IMR-90 (cell line): ENCODE data around the gene HOTAIR. TPM values are rescaled to one million over a fixed set of nuclear protein-coding genes. Genes with fewer than 3 reads are reported as not detected.

ENCODE experiments used
- ATAC-seq: fragments of 200-7000 bp; cut with Tn5 transposase; 2 replicates; pipeline ENCODE4 v1.9.1; 2020; ENCODE audit warnings: low read depth, mild to moderate bottlenecking, moderate library complexity
- BruUV-seq: library from RNA; stranded (reverse); fragments of 400-500 nt; replicated peaks from 2 replicates; lab custom pipeline; 2021; lab: Mats Ljungman, UMichigan
- CTCF ChIA-PET: fragments of 300-600 bp; formaldehyde crosslinking; extraction: SDS; loops from one replicate; lab custom pipeline; 2021; ENCODE audit warnings: antibody characterized with exemption; lab: Yijun Ruan, JAX
- POLR2A ChIA-PET: fragments of 300-600 bp; sonication (Branson Sonifier 250); formaldehyde crosslinking; loops from one replicate; lab custom pipeline; 2022; ENCODE audit warnings: antibody characterized with exemption; ENCODE audit not compliant: unreplicated experiment; lab: Charles Lee
- DNase-seq: peaks from one replicate; pipeline ENCODE4 v3.0.0; 2013
- H2AFZ ChIP-seq: replicated peaks from 2 replicates; pipeline ENCODE3; 2013; ENCODE audit warnings: low read length, mild to moderate bottlenecking; ENCODE audit not compliant: poor library complexity
- H2AK5ac ChIP-seq: 2 replicates; pipeline ENCODE4 v1.6.1; 2013; ENCODE audit warnings: low read depth, low read length, inconsistent platforms
- H2AK9ac ChIP-seq: replicated peaks from 2 replicates; pipeline ENCODE3; 2013; ENCODE audit warnings: mild to moderate bottlenecking, low read depth, low read length, moderate library complexity; ENCODE audit not compliant: poor library complexity
- H2BK120ac ChIP-seq: 2 replicates; pipeline ENCODE4 v1.6.1; 2013; ENCODE audit warnings: low read depth, low read length, inconsistent platforms
- H2BK15ac ChIP-seq: 3 replicates; pipeline ENCODE4 v1.6.1; 2013; ENCODE audit warnings: low read depth, low read length, inconsistent platforms
- H2BK20ac ChIP-seq: 2 replicates; pipeline ENCODE4 v1.6.1; 2013; ENCODE audit warnings: low read depth, mild to moderate bottlenecking, inconsistent platforms, low read length, moderate library complexity
- H2BK5ac ChIP-seq: 2 replicates; pipeline ENCODE4 v1.6.1; 2013; ENCODE audit warnings: mild to moderate bottlenecking, low read depth, low read length, inconsistent platforms; ENCODE audit not compliant: poor library complexity, severe bottlenecking
- H3K14ac ChIP-seq: replicated peaks from 2 replicates; pipeline ENCODE4 v1.6.1; 2013; ENCODE audit warnings: low read depth, low read length, inconsistent platforms
- H3K18ac ChIP-seq: 2 replicates; pipeline ENCODE4 v1.6.1; 2013; ENCODE audit warnings: low read depth, low read length, control low read depth
- H3K23ac ChIP-seq: 2 replicates; pipeline ENCODE4 v1.6.1; 2013; ENCODE audit warnings: low read depth, low read length, inconsistent platforms
- H3K27ac ChIP-seq: 2 replicates; pipeline ENCODE4 v1.5.1; 2013; ENCODE audit warnings: mild to moderate bottlenecking, control low read depth, low read length; ENCODE audit not compliant: insufficient read depth
- H3K27me3 ChIP-seq: 2 replicates; pipeline ENCODE4 v1.6.1; 2013; ENCODE audit warnings: low read length; ENCODE audit not compliant: control insufficient read depth, insufficient read depth
- H3K36me3 ChIP-seq: 2 replicates; pipeline ENCODE4 v1.6.1; 2013; ENCODE audit warnings: low read length, mixed read lengths; ENCODE audit not compliant: control insufficient read depth, insufficient read depth
- H3K4ac ChIP-seq: 2 replicates; pipeline ENCODE4 v1.6.1; 2013; ENCODE audit warnings: low read depth, low read length, inconsistent platforms
- H3K4me1 ChIP-seq: 2 replicates; pipeline ENCODE4 v1.6.1; 2013; ENCODE audit warnings: low read length, mixed read lengths; ENCODE audit not compliant: control insufficient read depth, insufficient read depth
- H3K4me2 ChIP-seq: 2 replicates; pipeline ENCODE4 v1.6.1; 2013; ENCODE audit warnings: low read depth, mild to moderate bottlenecking, control low read depth, low read length, moderate library complexity
- H3K4me3 ChIP-seq: 2 replicates; pipeline ENCODE4 v1.5.1; 2013; ENCODE audit warnings: low read depth, mild to moderate bottlenecking, control low read depth, low read length, moderate library complexity; ENCODE audit not compliant: insufficient read depth
- H3K56ac ChIP-seq: 2 replicates; pipeline ENCODE4 v1.6.1; 2013; ENCODE audit warnings: low read length, inconsistent platforms; ENCODE audit not compliant: insufficient read depth; ENCODE audit errors: extremely low read depth
- H3K79me1 ChIP-seq, 2 experiments: 2 replicates each; pipeline ENCODE4 v1.6.1; 2013; ENCODE audit warnings: low read length in 2 of 2, inconsistent platforms in 1 of 2, low read depth in 1 of 2
- H3K9ac ChIP-seq: 2 replicates; pipeline ENCODE4 v1.6.1; 2013; ENCODE audit warnings: low read depth, low read length, control low read depth
- H3K9me1 ChIP-seq: 2 replicates; pipeline ENCODE4 v1.6.1; 2013; ENCODE audit warnings: low read length, inconsistent platforms; ENCODE audit not compliant: insufficient read depth
- H3K9me3 ChIP-seq: 2 replicates; pipeline ENCODE4 v1.6.1; 2013; ENCODE audit warnings: low read length; ENCODE audit not compliant: control insufficient read depth, insufficient read depth
- H4K20me1 ChIP-seq: 2 replicates; pipeline ENCODE4 v1.6.1; 2013; ENCODE audit warnings: low read length, inconsistent platforms; ENCODE audit not compliant: insufficient read depth
- H4K5ac ChIP-seq: 2 replicates; pipeline ENCODE4 v1.6.1; 2013; ENCODE audit warnings: mild to moderate bottlenecking, low read depth, low read length, control low read depth
- H4K8ac ChIP-seq, 2 experiments: 2 replicates each; pipeline ENCODE4 v1.6.1; 2013; ENCODE audit warnings: low read depth in 2 of 2, low read length in 2 of 2, control low read depth in 1 of 2, inconsistent platforms in 1 of 2
- H4K91ac ChIP-seq: 2 replicates; pipeline ENCODE4 v1.6.1; 2013; ENCODE audit warnings: low read depth, low read length, inconsistent platforms; ENCODE audit not compliant: insufficient read depth
- BHLHE40 ChIP-seq: fragments of 150-350 bp; IDR thresholded peaks from 2 replicates; pipeline ENCODE4 v1.6.1; 2016; ENCODE audit warnings: mild to moderate bottlenecking, low read depth, low read length
- MAZ ChIP-seq: IDR thresholded peaks from 2 replicates; pipeline ENCODE4 v1.6.1; 2012; ENCODE audit warnings: low read depth, mild to moderate bottlenecking, low read length, improper control_type of control experiment, moderate library complexity, borderline replicate concordance
- MXI1 ChIP-seq: IDR thresholded peaks from 2 replicates; pipeline ENCODE4 v1.6.1; 2012; ENCODE audit warnings: low read depth, mild to moderate bottlenecking, low read length, moderate library complexity, borderline replicate concordance
- NFE2L2 ChIP-seq: fragments of 150-350 bp; IDR thresholded peaks from 2 replicates; pipeline ENCODE4 v1.6.1; 2016; ENCODE audit warnings: low read depth, mild to moderate bottlenecking, low read length
- POLR2A ChIP-seq: IDR thresholded peaks from 2 replicates; pipeline ENCODE4 v1.6.1; 2012; ENCODE audit warnings: mild to moderate bottlenecking, low read depth, low read length
- RAD21 ChIP-seq: IDR thresholded peaks from 2 replicates; pipeline ENCODE4 v1.6.1; 2012; ENCODE audit warnings: low read length, improper control_type of control experiment
- RCOR1 ChIP-seq: IDR thresholded peaks from 2 replicates; pipeline ENCODE4 v1.6.1; 2012; ENCODE audit warnings: mild to moderate bottlenecking, low read length, improper control_type of control experiment; ENCODE audit not compliant: insufficient replicate concordance
- SMC3 ChIP-seq: fragments of 150-350 bp; IDR thresholded peaks from 2 replicates; pipeline ENCODE4 v1.6.1; 2016; ENCODE audit warnings: low read depth, mild to moderate bottlenecking, antibody characterized with exemption, low read length, moderate library complexity
- WGBS, 2 experiments: methylation state at CpG; one replicate each; pipeline versions ENCODE4 v1.1.5 to v1.1.7; 2013; ENCODE audit warnings: missing lambda C conversion rate in 2 of 2; ENCODE audit not compliant: insufficient read length in 1 of 2; ENCODE audit errors: extremely low coverage in 2 of 2; 5-methylcytosine and 5-hydroxymethylcytosine counted together
- dilution Hi-C: fragments of 300-500 bp; cut with HindIII; formaldehyde crosslinking; loops from one replicate; pipeline ENCODE4 v1.14.3; 2018; ENCODE audit warnings: low sequenced_read_pairs; ENCODE audit not compliant: unreplicated experiment
- in situ Hi-C: fragments of 300-500 bp; cut with MboI; formaldehyde crosslinking; loops from 3 replicates; pipeline ENCODE4 v1.14.3; 2019; ENCODE audit warnings: low sequenced_read_pairs, inconsistent platforms, mixed read lengths
- intact Hi-C: fragments of 100-400 bp; cut with micrococcal nuclease; formaldehyde crosslinking; loops from 2 replicates; pipeline ENCODE4 v1.10.0; 2022
- polyA plus RNA-seq, 3 experiments: library from polyadenylated mRNA; depleted of rRNA; stranded (reverse); fragments of >200 nt; gene quantifications; 2 replicates each; pipeline ENCODE4 v1.2.3, GENCODE V29; 2012; ENCODE audit warnings: low replicate concordance in 1 of 3
- total RNA-seq: library from RNA; depleted of rRNA; stranded (reverse); fragments of >200 nt; gene quantifications from 2 replicates; pipeline ENCODE4 v1.2.3, GENCODE V29; 2012
- TF ChIP-seq, protein P1 (sequence below): conservative IDR thresholded peaks from 2 replicates; pipeline ENCODE4 v1.5.1; 2012; ENCODE audit warnings: mild to moderate bottlenecking, low read depth, low read length, improper control_type of control experiment

Gene HOTAIR
- total and polyA plus RNA-seq, 2 of the 4 experiments (the other 2 are of a cell fraction), result not detected

DNA sequence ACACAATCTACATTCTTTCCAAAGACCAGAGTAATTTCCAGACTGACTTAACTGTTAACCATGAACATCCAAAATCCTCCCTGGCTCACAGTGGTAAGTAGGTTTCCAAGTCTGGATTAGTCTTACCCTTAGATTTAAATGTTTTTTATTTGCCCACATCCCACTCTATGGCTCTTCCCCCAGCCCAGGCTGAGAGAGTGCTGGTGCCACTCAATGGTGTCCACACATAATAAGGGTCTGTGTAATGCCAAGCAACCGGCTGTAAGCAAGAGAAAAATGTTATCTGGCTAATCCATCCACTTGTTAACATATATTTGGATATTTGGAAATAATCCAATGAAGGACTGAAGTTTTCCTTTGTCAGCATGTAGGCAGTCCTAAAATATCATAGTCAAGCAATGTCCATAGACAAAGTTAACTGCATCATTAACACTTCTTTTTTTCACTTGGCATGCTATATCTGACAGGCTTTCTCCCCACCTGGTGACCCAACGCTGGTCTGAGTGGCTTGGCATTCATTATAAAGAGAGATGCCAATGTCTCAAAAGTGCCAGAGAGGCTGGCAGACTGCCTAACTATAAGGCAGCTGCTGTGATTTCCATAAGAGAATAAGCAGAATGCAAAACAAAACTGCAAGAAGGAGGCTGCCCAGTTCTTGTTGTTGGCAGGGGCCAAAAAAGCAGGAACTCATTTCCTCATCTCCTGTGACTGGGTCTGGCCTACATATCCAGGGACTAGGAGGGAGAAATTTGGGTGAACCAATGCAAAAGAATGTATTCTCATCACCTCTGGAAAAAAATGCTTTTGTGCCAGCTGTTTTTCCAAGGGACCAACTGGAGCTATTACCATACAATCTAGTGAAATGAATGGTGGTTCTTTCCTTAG is 50.0 kb downstream of the HOTAIR start:
- no peak overlapping the region for H3K23ac ChIP-seq
- ChIA-PET CTCF (no interaction called here), POLR2A (no interaction called here)
- H3K4me1 ChIP-seq, result no peaks in the 10 kb centered on the region
- no peak overlapping the region for H3K14ac ChIP-seq
- BruUV-seq, result no TSS peak
- H2BK15ac ChIP-seq, result no peak overlapping the region
- peaks cover 59% of the 10 kb centered on the region for H3K27me3 ChIP-seq
- intact Hi-C loops (no loop called here), dilution Hi-C loops (no loop called here), in situ Hi-C loops (no loop called here)
- no peak overlapping the region for H2BK120ac ChIP-seq
- no peak for TF ChIP-seq SMC3
- no peak for TF ChIP-seq BHLHE40
- no peak for TF ChIP-seq MAZ
- no peak for TF ChIP-seq RCOR1
- TF ChIP-seq, protein P1, sequence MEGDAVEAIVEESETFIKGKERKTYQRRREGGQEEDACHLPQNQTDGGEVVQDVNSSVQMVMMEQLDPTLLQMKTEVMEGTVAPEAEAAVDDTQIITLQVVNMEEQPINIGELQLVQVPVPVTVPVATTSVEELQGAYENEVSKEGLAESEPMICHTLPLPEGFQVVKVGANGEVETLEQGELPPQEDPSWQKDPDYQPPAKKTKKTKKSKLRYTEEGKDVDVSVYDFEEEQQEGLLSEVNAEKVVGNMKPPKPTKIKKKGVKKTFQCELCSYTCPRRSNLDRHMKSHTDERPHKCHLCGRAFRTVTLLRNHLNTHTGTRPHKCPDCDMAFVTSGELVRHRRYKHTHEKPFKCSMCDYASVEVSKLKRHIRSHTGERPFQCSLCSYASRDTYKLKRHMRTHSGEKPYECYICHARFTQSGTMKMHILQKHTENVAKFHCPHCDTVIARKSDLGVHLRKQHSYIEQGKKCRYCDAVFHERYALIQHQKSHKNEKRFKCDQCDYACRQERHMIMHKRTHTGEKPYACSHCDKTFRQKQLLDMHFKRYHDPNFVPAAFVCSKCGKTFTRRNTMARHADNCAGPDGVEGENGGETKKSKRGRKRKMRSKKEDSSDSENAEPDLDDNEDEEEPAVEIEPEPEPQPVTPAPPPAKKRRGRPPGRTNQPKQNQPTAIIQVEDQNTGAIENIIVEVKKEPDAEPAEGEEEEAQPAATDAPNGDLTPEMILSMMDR, result no peak
- TF ChIP-seq RAD21, result no peak
- TF ChIP-seq MXI1, result no peak
- TF ChIP-seq NFE2L2, result no peak
- no peak for TF ChIP-seq POLR2A
- WGBS, 2 experiments, result no CpG with 5 or more reads among the region's 2 CpGs
- no peak overlapping the region for H3K27ac ChIP-seq
- ATAC-seq, result no peak
- no peak overlapping the region for H2AK9ac ChIP-seq
- no peak overlapping the region for H2BK5ac ChIP-seq
- peaks cover 6% of the 10 kb centered on the region; the same call in 1 of the 2 replicates for H3K9me3 ChIP-seq
- H3K79me1 ChIP-seq, result no peaks in the 10 kb centered on the region
- H3K56ac ChIP-seq, result no peak overlapping the region
- no peak overlapping the region for H2AK5ac ChIP-seq
- no peaks in the 10 kb centered on the region for H3K36me3 ChIP-seq
- H3K9ac ChIP-seq, result no peak overlapping the region
- H4K5ac ChIP-seq, result no peak overlapping the region
- H3K18ac ChIP-seq, result no peak overlapping the region
- no peak overlapping the region for H4K91ac ChIP-seq
- H3K4me2 ChIP-seq, result no peak overlapping the region
- H2AFZ ChIP-seq, result no peak overlapping the region
- no peaks in the 10 kb centered on the region for H3K9me1 ChIP-seq
- H2BK20ac ChIP-seq, result no peak overlapping the region
- DNase-seq, result no peak
- H3K4ac ChIP-seq, result no peak overlapping the region
- no peaks in the 10 kb centered on the region for H4K20me1 ChIP-seq
- H4K8ac ChIP-seq, result no peak overlapping the region
- H3K4me3 ChIP-seq, result no peak overlapping the region
